Neural crest cell (in vitro differentiated cells): ENCODE data around the gene TIMM17A. TPM values are rescaled to one million over a fixed set of nuclear protein-coding genes. Genes with fewer than 3 reads are reported as not detected.
"Not testable (repeated sequence)": the region's sequence is repeated elsewhere in the genome, so short reads cannot be mapped to it uniquely, and the experiment has no call there.

Experiments used
- DNase-seq: peaks from one replicate; pipeline ENCODE4 v3.0.0; 2021; ENCODE audit warnings: low read depth, mixed read lengths, low spot score
- H3K27ac Mint-ChIP-seq: one replicate; pipeline ENCODE4 v1.8.0; 2021; ENCODE audit warnings: mild to moderate bottlenecking, mixed read lengths; ENCODE audit not compliant: unreplicated experiment
- H3K27me3 Mint-ChIP-seq: 2 replicates; pipeline ENCODE4 v1.8.0; 2021; ENCODE audit warnings: low read depth, mild to moderate bottlenecking, mixed read lengths
- H3K36me3 Mint-ChIP-seq: 2 replicates; pipeline ENCODE4 v1.8.0; 2021; ENCODE audit warnings: low read depth, mild to moderate bottlenecking, mixed read lengths
- H3K4me1 Mint-ChIP-seq: 2 replicates; pipeline ENCODE4 v1.8.0; 2021; ENCODE audit warnings: mixed read lengths
- H3K4me3 Mint-ChIP-seq: one replicate; pipeline ENCODE4 v1.8.0; 2021; ENCODE audit warnings: mild to moderate bottlenecking, mixed read lengths
- H3K9me3 Mint-ChIP-seq: 2 replicates; pipeline ENCODE4 v1.8.0; 2021; ENCODE audit warnings: mixed read lengths
- CTCF ChIP-seq: fragments of 200-600 bp; sonication (generic); conservative IDR thresholded peaks from 2 replicates; pipeline ENCODE4 v1.5.0; 2021; ENCODE audit warnings: antibody characterized with exemption, mild to moderate bottlenecking
- total RNA-seq: library from RNA; stranded (reverse); gene quantifications from 2 replicates; pipeline ENCODE4 v1.2.1, GENCODE V29; 2021

TIMM17A gene
- total RNA-seq, 1 donor from 2014 or later, result 59.6 TPM

- peaks cover 20% of the 10 kb centered on the region for H3K4me1 Mint-ChIP-seq
- TF ChIP-seq CTCF, result no peak
- peaks cover 3% of the 10 kb centered on the region for H3K36me3 Mint-ChIP-seq
- H3K9me3 Mint-ChIP-seq, result no peaks in the 10 kb centered on the region
- DNase-seq, result no peak
- H3K27me3 Mint-ChIP-seq, result no peaks in the 10 kb centered on the region
- peak overlapping the region; percentile 100 for H3K4me3 Mint-ChIP-seq
- H3K27ac Mint-ChIP-seq, result peak overlapping the region; percentile 99
Observed at GRCh38 chr1:201955729-201956143, 433 bp downstream of the TIMM17A start.

DNA sequence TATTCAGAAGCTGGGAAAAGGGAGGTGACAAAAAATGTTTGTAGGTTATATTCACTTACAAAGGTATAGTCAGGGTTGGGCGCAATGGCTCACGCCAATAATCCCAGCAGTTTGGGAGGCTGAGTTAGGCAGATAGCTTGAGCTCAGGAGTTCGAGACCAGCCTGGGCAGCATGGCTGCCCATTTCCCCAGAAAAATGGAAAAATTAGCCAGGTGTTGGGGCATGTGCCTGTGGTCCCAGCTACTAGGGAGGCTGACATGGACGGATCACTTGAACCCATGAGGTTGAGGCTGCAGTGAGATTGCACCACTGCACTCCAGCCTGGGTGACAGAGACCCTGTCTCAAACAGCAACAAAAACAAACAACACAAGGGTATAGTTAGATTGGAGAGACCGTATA is 3.0 kb downstream of the TIMM17A start:
- H3K27me3 Mint-ChIP-seq, result no peaks in the 10 kb centered on the region
- peak overlapping the region; percentile 12 for H3K4me3 Mint-ChIP-seq
- peaks cover 20% of the 10 kb centered on the region for H3K4me1 Mint-ChIP-seq
- no peak for TF ChIP-seq CTCF
- H3K27ac Mint-ChIP-seq, result no peak overlapping the region
- H3K9me3 Mint-ChIP-seq, result no peaks in the 10 kb centered on the region
- H3K36me3 Mint-ChIP-seq, result peaks cover 6% of the 10 kb centered on the region
- DNase-seq, result no peak

GRCh38 chr1:201962382-201962781 is 7.1 kb downstream of the TIMM17A start:
- H3K4me3 Mint-ChIP-seq, H3K36me3 Mint-ChIP-seq, H3K27me3 Mint-ChIP-seq, H3K4me1 Mint-ChIP-seq, DNase-seq, H3K9me3 Mint-ChIP-seq, H3K27ac Mint-ChIP-seq: not testable (repeated sequence)

DNA sequence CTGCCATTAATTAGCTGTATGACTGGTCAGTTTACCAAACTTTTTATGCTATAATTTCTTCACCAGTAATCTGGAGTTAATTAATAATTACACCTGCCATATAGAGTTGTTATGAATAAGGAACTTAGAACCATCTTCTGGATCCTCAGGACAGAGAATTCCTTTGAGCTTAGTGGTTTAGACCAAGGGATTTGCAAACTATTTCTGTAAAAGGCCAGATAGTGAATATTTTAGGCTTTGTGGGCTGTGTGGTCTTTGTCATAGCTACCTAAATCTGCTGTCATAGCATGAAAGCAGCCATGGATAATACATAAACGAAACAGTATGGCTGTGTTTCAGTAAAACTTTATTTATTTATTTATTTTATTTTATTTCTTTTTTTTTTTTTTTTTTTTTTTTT is 9.0 kb downstream of the TIMM17A start:
- Mint-ChIP-seq H3K36me3 (peaks cover 9% of the 10 kb centered on the region), H3K4me3 (no peak overlapping the region), H3K27ac (no peak overlapping the region)

DNA sequence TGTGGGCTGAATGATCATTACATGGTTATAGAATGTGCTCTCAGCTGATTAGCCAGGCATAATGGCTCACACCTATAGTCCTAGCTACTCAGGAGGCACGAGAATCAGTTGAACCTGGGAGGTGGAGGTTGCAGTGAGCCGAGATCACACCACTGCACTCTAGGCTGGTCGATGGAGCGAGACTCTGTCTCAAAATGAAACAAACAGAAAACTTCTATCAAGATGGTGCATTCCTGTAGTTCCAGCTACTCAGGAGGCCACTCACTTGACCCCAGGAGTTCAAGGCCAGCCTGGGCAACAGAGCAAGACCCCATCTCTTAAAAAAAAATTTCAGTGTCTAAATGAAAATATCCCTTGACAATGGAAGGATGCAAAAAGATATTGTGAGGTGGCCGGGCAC is 10.9 kb downstream of the TIMM17A start:
- Mint-ChIP-seq H3K36me3 (peaks cover 12% of the 10 kb centered on the region), H3K27ac (no peak overlapping the region), H3K4me1 (no peaks in the 10 kb centered on the region), H3K9me3 (no peaks in the 10 kb centered on the region), H3K4me3 (no peak overlapping the region), H3K27me3 (no peaks in the 10 kb centered on the region)
- TF ChIP-seq CTCF, result no peak
- no peak for DNase-seq

More for the DNA sequence above, 9.0 kb downstream of the TIMM17A start:
- H3K4me1 Mint-ChIP-seq, result no peaks in the 10 kb centered on the region
- no peak for TF ChIP-seq CTCF
- no peaks in the 10 kb centered on the region for H3K9me3 Mint-ChIP-seq
- no peaks in the 10 kb centered on the region for H3K27me3 Mint-ChIP-seq
- no peak for DNase-seq

DNA sequence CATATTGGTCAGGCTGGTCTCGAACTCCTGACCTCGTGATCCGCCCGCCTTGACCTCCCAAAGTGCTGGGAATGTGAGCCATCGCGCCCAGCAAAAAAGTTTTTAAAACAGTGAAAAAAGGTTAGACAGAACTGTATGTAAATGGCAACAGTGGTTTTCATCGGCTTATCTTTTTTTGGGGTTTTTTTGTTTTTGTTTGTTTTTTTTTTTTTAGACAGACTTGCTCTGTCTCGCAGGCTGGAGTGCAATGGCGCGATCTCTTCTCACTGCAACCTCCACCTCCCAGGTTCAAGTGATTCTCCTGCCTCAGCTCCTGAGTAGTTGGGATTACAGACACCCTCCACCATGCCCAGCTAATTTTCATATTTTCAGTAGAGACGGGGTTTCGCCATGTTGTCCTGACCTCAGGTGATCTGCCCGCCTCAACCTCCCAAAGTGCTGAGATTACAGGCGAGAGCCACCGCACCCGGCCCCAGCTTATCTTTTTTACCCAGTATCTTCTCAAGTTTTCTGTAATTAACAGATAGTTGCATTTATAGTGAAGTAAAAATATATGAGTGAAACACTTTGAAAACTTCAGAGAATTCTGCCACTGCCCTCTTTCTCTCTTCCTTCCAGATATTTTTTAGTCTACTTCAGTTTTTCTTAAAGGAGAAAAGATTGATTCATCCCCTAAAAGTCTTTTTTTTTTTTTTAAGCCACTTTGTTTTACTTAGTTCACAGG is 13.1 kb downstream of the TIMM17A start:
- Mint-ChIP-seq H3K4me1 (no peaks in the 10 kb centered on the region), H3K4me3 (no peak overlapping the region), H3K27ac (no peak overlapping the region), H3K27me3 (no peaks in the 10 kb centered on the region), H3K36me3 (peaks cover 9% of the 10 kb centered on the region), H3K9me3 (no peaks in the 10 kb centered on the region)
- TF ChIP-seq CTCF, result no peak
- DNase-seq, result no peak
